ENCODE measurements around the gene RAB10. TPM values are rescaled to one million over a fixed set of nuclear protein-coding genes. Genes with fewer than 3 reads are reported as not detected.

RAB10 gene
- total and polyA plus RNA-seq, 8 donors, result 22.2 to 591 (median 71.7) TPM

- no peaks in the 10 kb centered on the region for H3K9me3 ChIP-seq
- no peak overlapping the region for H3K4me3 ChIP-seq
- no peaks in the 10 kb centered on the region for H3K27me3 ChIP-seq
- peaks cover 8 to 14% (median 8%) of the 10 kb centered on the region in 4 donors for H3K36me3 ChIP-seq
- WGBS, 5 donors, result 77 to 84% (median 83%) methylated on average over 5 of the region's 5 CpGs
- intact Hi-C loops (cut with DNase I; ENCODE audit: low total_unique reads), result no loop called here
- peaks cover 0 to 26% (median 11%) of the 10 kb centered on the region in 4 donors for H3K4me1 ChIP-seq
- H3K27ac ChIP-seq, result no peak overlapping the region
- no peak for DNase-seq
- TF ChIP-seq CTCF (IDR thresholded peaks at IDR 0.05) (no peak), POLR2AphosphoS5 (IDR thresholded peaks at IDR 0.05) (no peak), POLR2A (IDR thresholded peaks at IDR 0.05) (no peak), EP300 (IDR thresholded peaks at IDR 0.05) (no peak)
Observed at GRCh38 chr2:26123426-26123825, 89.5 kb downstream of the RAB10 start.

- peaks cover 13 to 32% (median 24%) of the 10 kb centered on the region in 4 donors for H3K36me3 ChIP-seq
- H3K27ac ChIP-seq, result no peak overlapping the region
- DNase-seq, result no peak
- no peaks in the 10 kb centered on the region for H3K27me3 ChIP-seq
- WGBS, 5 donors, result 82 to 90% (median 84%) methylated on average over 4 of the region's 4 CpGs
- no peak for TF ChIP-seq POLR2AphosphoS5 (IDR thresholded peaks at IDR 0.05)
- TF ChIP-seq CTCF (IDR thresholded peaks at IDR 0.05), result no peak
- TF ChIP-seq EP300 (IDR thresholded peaks at IDR 0.05), result no peak
- TF ChIP-seq POLR2A (IDR thresholded peaks at IDR 0.05), result no peak
- H3K4me1 ChIP-seq, result peaks cover 0 to 15% (median 7%) of the 10 kb centered on the region in 4 donors
- H3K9me3 ChIP-seq, result no peaks in the 10 kb centered on the region
- no peak overlapping the region for H3K4me3 ChIP-seq
- intact Hi-C loops (cut with DNase I; ENCODE audit: low total_unique reads), result no loop called here
Observed at GRCh38 chr2:26126074-26126473, 92.2 kb downstream of the RAB10 start.

- H3K36me3 ChIP-seq, result peaks cover 13 to 48% (median 31%) of the 10 kb centered on the region in 4 donors
- 91 to 97% (median 93%) methylated on average over 8 of the region's 8 CpGs for WGBS, 5 donors
- no peak for DNase-seq
- no peaks in the 10 kb centered on the region for H3K27me3 ChIP-seq
- peaks cover 0 to 13% (median 6%) of the 10 kb centered on the region in 4 donors for H3K4me1 ChIP-seq
- TF ChIP-seq EP300 (IDR thresholded peaks at IDR 0.05) (no peak), POLR2AphosphoS5 (IDR thresholded peaks at IDR 0.05) (no peak), POLR2A (IDR thresholded peaks at IDR 0.05) (no peak), CTCF (IDR thresholded peaks at IDR 0.05) (no peak)
- H3K4me3 ChIP-seq, result no peak overlapping the region
- H3K27ac ChIP-seq, result no peak overlapping the region
- intact Hi-C loops (cut with DNase I; ENCODE audit: low total_unique reads), result no loop called here
- no peaks in the 10 kb centered on the region for H3K9me3 ChIP-seq
Observed at GRCh38 chr2:26128176-26128575, 94.3 kb downstream of the RAB10 start.

- H3K27ac ChIP-seq, result no peak overlapping the region
- intact Hi-C loops (cut with DNase I; ENCODE audit: low total_unique reads), result no loop called here
- WGBS, 5 donors, result 77 to 84% (median 81%) methylated on average over 3 of the region's 3 CpGs
- H3K9me3 ChIP-seq, result no peaks in the 10 kb centered on the region
- peaks cover 16 to 74% (median 53%) of the 10 kb centered on the region in 4 donors for H3K36me3 ChIP-seq
- no peaks in the 10 kb centered on the region for H3K27me3 ChIP-seq
- no peak overlapping the region for H3K4me3 ChIP-seq
- DNase-seq, result no peak
- peaks cover 0 to 13% (median 5%) of the 10 kb centered on the region in 4 donors for H3K4me1 ChIP-seq
- TF ChIP-seq POLR2AphosphoS5 (IDR thresholded peaks at IDR 0.05), result no peak
- no peak for TF ChIP-seq EP300 (IDR thresholded peaks at IDR 0.05)
- no peak for TF ChIP-seq CTCF (IDR thresholded peaks at IDR 0.05)
- TF ChIP-seq POLR2A (IDR thresholded peaks at IDR 0.05), result no peak
Observed at GRCh38 chr2:26130763-26131162, 96.9 kb downstream of the RAB10 start.

All from stomach (tissue), 9 donors.